SK-N-MC (cell line): ENCODE measurements around the gene ATP1A2.

Source experiments
- DNase-seq: peaks from one replicate; pipeline ENCODE4 v3.0.0-alpha.2; 2011; ENCODE audit warnings: low read depth, low spot score
- H3K27ac ChIP-seq: fragments of 200-600 bp; sonication (generic); 2 replicates; pipeline ENCODE4 v1.5.1; 2016; ENCODE audit warnings: mixed run types
- H3K36me3 ChIP-seq: fragments of 200-600 bp; sonication (generic); 2 replicates; pipeline ENCODE4 v1.6.1; 2017; ENCODE audit warnings: antibody characterized with exemption, low read length, mixed read lengths; ENCODE audit not compliant: insufficient read depth
- H3K4me3 ChIP-seq: fragments of 200-600 bp; sonication (generic); 2 replicates; pipeline ENCODE4 v1.5.1; 2016
- H3K9ac ChIP-seq: fragments of 200-600 bp; sonication (generic); 2 replicates; pipeline ENCODE4 v1.8.0; 2017; ENCODE audit warnings: mixed run types, mixed read lengths; ENCODE audit not compliant: insufficient read length
- H3K9me3 ChIP-seq: fragments of 200-600 bp; sonication (generic); 2 replicates; pipeline ENCODE4 v1.6.1; 2017; ENCODE audit warnings: low read depth, mild to moderate bottlenecking, antibody characterized with exemption, low read length, moderate library complexity, mixed read lengths
- EZH2 ChIP-seq: fragments of 200-600 bp; sonication (generic); IDR thresholded peaks from one replicate; pipeline ENCODE4 v1.6.1; 2017; ENCODE audit warnings: antibody characterized with exemption
- FOXP2 ChIP-seq: optimal IDR thresholded peaks from 2 replicates; pipeline ENCODE3; 2011; ENCODE audit warnings: mild to moderate bottlenecking, moderate library complexity; ENCODE audit not compliant: insufficient read depth; ENCODE audit errors: extremely low read length, control extremely low read depth
- POLR2AphosphoS5 ChIP-seq: IDR thresholded peaks from 2 replicates; pipeline ENCODE4 v1.6.1; 2012; ENCODE audit warnings: mild to moderate bottlenecking, low read depth, low read length, borderline replicate concordance

Gene ATP1A2

DNA sequence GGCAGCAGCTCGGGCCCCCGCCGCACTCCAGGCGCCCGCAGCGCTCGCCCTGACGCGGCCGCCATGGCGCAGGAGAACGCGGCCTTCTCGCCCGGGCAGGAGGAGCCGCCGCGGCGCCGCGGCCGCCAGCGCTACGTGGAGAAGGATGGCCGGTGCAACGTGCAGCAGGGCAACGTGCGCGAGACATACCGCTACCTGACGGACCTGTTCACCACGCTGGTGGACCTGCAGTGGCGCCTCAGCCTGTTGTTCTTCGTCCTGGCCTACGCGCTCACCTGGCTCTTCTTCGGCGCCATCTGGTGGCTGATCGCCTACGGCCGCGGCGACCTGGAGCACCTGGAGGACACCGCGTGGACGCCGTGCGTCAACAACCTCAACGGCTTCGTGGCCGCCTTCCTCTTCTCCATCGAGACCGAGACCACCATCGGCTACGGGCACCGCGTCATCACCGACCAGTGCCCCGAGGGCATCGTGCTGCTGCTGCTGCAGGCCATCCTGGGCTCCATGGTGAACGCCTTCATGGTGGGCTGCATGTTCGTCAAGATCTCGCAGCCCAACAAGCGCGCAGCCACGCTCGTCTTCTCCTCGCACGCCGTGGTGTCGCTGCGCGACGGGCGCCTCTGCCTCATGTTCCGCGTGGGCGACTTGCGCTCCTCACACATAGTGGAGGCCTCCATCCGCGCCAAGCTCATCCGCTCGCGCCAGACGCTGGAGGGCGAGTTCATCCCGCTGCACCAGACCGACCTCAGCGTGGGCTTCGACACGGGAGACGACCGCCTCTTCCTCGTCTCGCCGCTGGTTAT, 31.4 kb upstream of the ATP1A2 start:
- Histone ChIP-seq H3K9ac (no peak overlapping the region), H3K27ac (no peak overlapping the region), H3K4me3 (no peak overlapping the region), H3K36me3 (no peaks in the 10 kb centered on the region), H3K9me3 (no peaks in the 10 kb centered on the region)
- DNase-seq, result no peak
- TF ChIP-seq POLR2AphosphoS5, result no peak
- TF ChIP-seq FOXP2, result no peak
- TF ChIP-seq EZH2, result no peak

DNA sequence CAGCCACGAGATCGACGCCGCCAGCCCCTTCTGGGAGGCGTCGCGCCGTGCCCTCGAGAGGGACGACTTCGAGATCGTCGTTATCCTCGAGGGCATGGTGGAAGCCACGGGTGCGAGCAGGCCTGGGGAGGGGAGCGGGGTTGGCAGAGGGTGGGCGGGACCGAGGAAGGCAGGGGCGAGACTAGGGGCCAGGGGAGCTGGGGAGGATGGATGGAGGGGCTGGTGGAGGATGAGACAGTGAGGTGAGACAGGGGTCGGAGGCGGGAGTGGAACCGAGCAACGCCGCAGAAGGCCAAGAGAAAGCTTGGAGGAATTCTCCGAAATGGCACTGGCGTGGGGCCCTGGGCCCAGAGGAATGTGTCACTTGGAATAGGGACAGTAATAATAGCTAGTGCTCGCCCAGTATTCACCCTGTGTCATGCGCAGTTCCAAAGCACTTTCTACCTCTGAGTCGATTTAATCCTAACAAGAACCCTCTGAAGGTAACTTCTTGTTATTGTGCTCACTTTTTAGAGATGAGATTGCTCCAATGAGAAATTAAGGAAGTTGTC, 30.7 kb upstream of the ATP1A2 start:
- DNase-seq, result no peak
- Histone ChIP-seq H3K9me3 (no peaks in the 10 kb centered on the region), H3K9ac (no peak overlapping the region), H3K27ac (no peak overlapping the region), H3K36me3 (no peaks in the 10 kb centered on the region), H3K4me3 (no peak overlapping the region)
- no peak for TF ChIP-seq POLR2AphosphoS5
- TF ChIP-seq FOXP2, result no peak
- no peak for TF ChIP-seq EZH2

DNA sequence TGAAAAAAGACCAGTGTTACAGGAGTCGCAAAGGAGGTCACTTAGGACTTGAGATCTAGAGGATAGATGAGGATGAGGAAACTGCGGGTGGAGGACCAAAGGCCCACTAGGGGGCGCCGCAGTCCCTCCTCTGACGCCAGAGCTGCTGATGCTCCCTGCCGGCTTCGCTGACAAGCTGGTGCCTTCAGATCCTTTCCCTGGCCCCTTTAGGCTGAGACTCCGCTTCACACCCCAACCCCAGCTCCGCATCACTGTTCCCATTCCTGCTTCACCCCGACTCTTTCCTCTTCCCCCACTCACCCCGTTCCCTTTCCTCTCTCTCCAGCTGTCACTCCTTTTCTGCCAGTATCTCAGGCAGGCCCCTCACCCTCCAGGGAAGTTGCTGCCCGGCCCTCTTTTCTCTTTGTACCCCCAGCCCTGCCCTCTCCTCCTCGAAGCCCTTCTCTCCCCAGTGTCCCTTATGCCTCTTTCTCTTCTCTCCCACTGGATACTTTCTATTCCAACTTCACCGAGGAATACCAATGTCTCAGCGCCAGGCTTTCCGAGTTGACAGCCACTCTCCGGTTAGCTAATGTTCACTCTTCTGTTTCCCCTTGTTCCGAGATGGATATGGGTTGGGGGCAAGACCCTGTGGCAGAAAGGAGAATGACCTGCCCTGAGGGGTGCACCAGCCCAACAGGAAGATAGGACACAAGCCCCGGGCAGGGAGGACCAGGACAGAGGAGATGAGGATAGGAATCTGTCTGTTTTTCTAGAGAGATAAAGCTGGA, 29.7 kb upstream of the ATP1A2 start:
- no peak for DNase-seq
- no peak overlapping the region for H3K27ac ChIP-seq
- no peaks in the 10 kb centered on the region for H3K9me3 ChIP-seq
- no peak overlapping the region for H3K4me3 ChIP-seq
- H3K36me3 ChIP-seq, result no peaks in the 10 kb centered on the region
- H3K9ac ChIP-seq, result no peak overlapping the region
- TF ChIP-seq EZH2 (no peak), FOXP2 (no peak), POLR2AphosphoS5 (no peak)

DNA sequence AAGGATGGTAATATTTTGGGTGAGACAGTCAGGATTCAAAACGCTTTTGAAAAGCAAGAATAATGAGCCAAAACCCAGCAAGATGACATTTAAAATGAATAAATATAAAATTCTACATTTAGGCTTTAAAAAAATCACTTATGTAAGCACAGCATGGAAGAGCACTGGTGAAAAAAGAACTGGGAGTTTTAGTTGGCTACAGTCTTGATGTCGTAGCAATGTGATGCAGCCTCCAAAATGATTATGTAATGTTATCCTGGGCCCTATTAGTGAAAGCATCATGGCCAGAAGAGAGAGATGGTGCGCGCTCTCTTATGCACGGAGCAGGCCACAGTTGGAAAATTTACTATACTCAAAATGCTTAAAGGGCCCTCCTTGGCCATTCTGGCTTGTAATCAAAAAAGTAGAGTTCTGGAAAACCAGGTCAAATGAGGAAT, 29.1 kb upstream of the ATP1A2 start:
- no peak overlapping the region for H3K27ac ChIP-seq
- no peak overlapping the region for H3K4me3 ChIP-seq
- DNase-seq, result no peak
- no peak overlapping the region for H3K9ac ChIP-seq
- TF ChIP-seq EZH2 (no peak), POLR2AphosphoS5 (no peak), FOXP2 (no peak)
- H3K36me3 ChIP-seq, result no peaks in the 10 kb centered on the region
- H3K9me3 ChIP-seq, result no peaks in the 10 kb centered on the region

DNA sequence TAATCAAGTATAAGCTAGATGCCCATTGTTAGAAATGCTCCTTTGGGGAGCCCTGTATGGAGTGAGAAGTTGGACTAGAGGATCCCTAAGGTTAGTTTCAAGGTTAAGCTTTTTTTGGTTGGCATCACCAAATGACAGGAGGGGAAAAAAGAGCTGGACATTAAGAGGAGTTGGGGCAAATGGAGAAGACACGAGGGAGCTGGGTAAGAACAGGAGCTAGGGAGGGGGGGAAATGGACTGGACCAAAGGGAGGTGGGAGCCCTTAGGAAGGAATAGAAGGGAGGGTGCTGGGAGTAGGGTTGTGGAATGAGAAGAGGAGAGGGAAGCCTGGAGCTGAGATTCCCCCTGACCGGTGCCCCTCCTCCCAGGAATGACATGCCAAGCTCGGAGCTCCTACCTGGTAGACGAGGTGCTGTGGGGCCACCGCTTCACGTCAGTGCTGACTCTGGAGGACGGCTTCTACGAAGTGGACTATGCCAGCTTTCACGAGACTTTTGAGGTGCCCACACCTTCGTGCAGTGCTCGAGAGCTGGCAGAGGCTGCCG, 28.4 kb upstream of the ATP1A2 start:
- Histone ChIP-seq H3K4me3 (no peak overlapping the region), H3K9ac (no peak overlapping the region), H3K9me3 (no peaks in the 10 kb centered on the region), H3K36me3 (no peaks in the 10 kb centered on the region), H3K27ac (no peak overlapping the region)
- DNase-seq, result no peak
- no peak for TF ChIP-seq EZH2
- TF ChIP-seq POLR2AphosphoS5, result no peak
- TF ChIP-seq FOXP2, result no peak

DNA sequence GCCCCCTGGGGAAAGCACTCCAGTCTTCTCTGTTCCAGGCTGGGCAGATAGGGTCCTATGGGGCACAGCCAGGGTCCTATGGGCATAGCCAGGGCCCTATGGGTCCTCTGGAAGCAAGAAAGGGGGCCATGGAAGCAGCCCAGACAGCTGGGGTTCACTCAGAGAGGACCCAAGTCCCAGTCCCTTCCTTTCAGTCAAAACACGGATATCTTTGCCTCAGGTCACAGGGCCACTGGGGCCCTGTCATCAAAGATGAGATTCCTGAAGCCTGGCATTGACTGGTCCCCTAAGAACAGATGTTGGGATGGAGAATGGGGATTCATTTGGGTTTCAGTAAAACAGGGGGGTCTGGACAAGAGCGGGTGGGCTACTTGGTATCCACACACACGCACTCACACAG, 25.7 kb upstream of the ATP1A2 start:
- H3K4me3 ChIP-seq, result no peak overlapping the region
- TF ChIP-seq FOXP2, result no peak
- TF ChIP-seq EZH2, result no peak
- TF ChIP-seq POLR2AphosphoS5, result no peak
- no peak for DNase-seq
- no peaks in the 10 kb centered on the region for H3K36me3 ChIP-seq
- H3K9me3 ChIP-seq, result no peaks in the 10 kb centered on the region
- H3K27ac ChIP-seq, result no peak overlapping the region
- no peak overlapping the region for H3K9ac ChIP-seq

DNA sequence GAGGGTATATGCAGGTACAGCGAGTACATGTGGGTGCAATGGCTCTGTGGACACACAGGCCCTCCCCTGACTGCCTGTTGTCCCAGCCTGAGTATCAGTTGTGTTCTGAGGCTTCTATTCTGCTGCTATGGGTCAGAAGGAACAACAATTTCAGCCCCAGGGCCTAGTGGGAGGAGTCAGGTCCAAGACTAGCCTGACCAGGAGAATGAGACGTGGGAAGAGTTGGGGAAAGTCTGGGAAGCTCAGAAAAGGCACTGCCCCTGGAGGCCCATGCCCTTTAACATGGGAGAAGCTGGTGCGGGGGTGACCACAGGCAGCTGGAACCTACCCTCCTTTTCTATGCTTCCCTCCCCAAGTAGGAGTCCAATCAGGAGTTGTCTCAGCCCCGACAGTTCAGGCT, 24.8 kb upstream of the ATP1A2 start:
- Histone ChIP-seq H3K4me3 (no peak overlapping the region), H3K9ac (no peak overlapping the region), H3K27ac (no peak overlapping the region), H3K36me3 (no peaks in the 10 kb centered on the region), H3K9me3 (no peaks in the 10 kb centered on the region)
- TF ChIP-seq POLR2AphosphoS5 (no peak), EZH2 (no peak), FOXP2 (no peak)
- DNase-seq, result no peak

DNA sequence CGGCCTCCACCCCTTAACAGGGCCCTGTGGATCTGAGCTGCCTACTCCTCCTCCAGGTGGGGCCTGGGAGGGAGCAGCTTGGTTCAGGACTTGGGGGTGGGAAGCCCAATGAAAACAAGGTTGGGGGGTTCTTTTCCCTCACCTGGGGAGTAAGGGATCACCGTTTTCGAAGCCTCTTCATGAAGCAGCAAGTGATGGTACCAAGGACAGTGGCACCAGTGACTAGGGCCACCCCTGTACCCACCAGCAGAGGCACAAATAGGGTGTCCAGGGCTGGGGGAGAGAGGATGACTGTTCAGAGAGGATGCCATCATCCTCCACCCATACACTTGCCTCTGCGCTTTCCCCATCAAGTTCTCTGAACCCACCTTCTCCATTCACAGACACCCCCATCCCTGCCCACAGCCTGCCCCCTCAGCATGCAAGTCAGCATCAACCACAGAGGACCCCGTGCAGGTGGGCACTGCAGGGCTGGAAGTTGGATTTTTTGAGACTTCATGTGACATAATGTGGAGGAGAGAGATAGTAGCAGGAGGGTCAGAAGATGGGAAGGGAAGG, 23.8 kb upstream of the ATP1A2 start:
- TF ChIP-seq FOXP2 (no peak), EZH2 (no peak), POLR2AphosphoS5 (no peak)
- no peaks in the 10 kb centered on the region for H3K36me3 ChIP-seq
- H3K9me3 ChIP-seq, result no peaks in the 10 kb centered on the region
- H3K27ac ChIP-seq, result no peak overlapping the region
- H3K4me3 ChIP-seq, result no peak overlapping the region
- H3K9ac ChIP-seq, result no peak overlapping the region
- no peak for DNase-seq
